Mammary epithelial cell (primary cell): Measurements from ENCODE around the gene MAGOH.

Experiments used
- CTCF ChIP-seq, 2 donors: IDR thresholded peaks in 1 of 2; conservative IDR thresholded peaks in 1 of 2; 2 replicates each; pipeline ENCODE4 v1.5.1; 2011 to 2012; ENCODE audit warnings: inconsistent platforms in 2 of 2, low read length in 2 of 2, mild to moderate bottlenecking in 2 of 2, control low read depth in 1 of 2, low read depth in 1 of 2; ENCODE audit not compliant: insufficient read depth in 1 of 2; ENCODE audit errors: extremely low read depth in 1 of 2
- EZH2 ChIP-seq: IDR thresholded peaks from 2 replicates; pipeline ENCODE4 v1.6.1; 2012; ENCODE audit warnings: low read length, inconsistent platforms, borderline replicate concordance

GRCh38 chr1:53270107-53270506, 31.8 kb upstream of the MAGOH start:
- TF ChIP-seq CTCF (conservative IDR thresholded peaks at IDR 0.05 in 1 of 2, IDR thresholded peaks at IDR 0.05 in 1 of 2; ENCODE audit: extremely low read depth in 1 of 2, insufficient read depth in 1 of 2, low read depth in 1 of 2, low read length in 2 of 2) (no peak), EZH2 (no peak)
